Large intestine (tissue), 3 donors: Measurements from ENCODE around the gene NDRG3. TPM values are rescaled to one million over a fixed set of nuclear protein-coding genes. Genes with fewer than 3 reads are reported as not detected.
"Not testable (repeated sequence)": the region's sequence is repeated elsewhere in the genome, so short reads cannot be mapped to it uniquely, and the experiment has no call there.

Experiments
- DNase-seq, 2 donors: peaks; one replicate each; pipeline versions ENCODE4 v3.0.0 to v3.0.0-alpha.2; 2013
- H3K27ac ChIP-seq: one replicate; pipeline ENCODE4 v1.5.1; 2013; ENCODE audit warnings: low read length
- H3K27me3 ChIP-seq: 2 replicates; pipeline ENCODE4 v1.6.1; 2013; ENCODE audit warnings: low read length; ENCODE audit not compliant: control insufficient read depth, insufficient read depth
- H3K36me3 ChIP-seq: 2 replicates; pipeline ENCODE4 v1.6.1; 2013; ENCODE audit warnings: low read length; ENCODE audit not compliant: control insufficient read depth, insufficient read depth
- H3K4me1 ChIP-seq: one replicate; pipeline ENCODE4 v1.6.1; 2013; ENCODE audit warnings: low read length; ENCODE audit not compliant: control insufficient read depth, insufficient read depth
- H3K4me3 ChIP-seq: one replicate; pipeline ENCODE4 v1.5.1; 2013; ENCODE audit warnings: low read length
- H3K9me3 ChIP-seq: one replicate; pipeline ENCODE4 v1.6.1; 2013; ENCODE audit warnings: mild to moderate bottlenecking, low read depth, low read length, moderate library complexity; ENCODE audit not compliant: control insufficient read depth
- WGBS: methylation state at CpG from one replicate; pipeline ENCODE4 v1.1.5; 2013; ENCODE audit warnings: low lambda C conversion rate; ENCODE audit not compliant: insufficient coverage; 5-methylcytosine and 5-hydroxymethylcytosine counted together
- polyA plus RNA-seq: library from polyadenylated mRNA; unstranded; fragments of 120-200 nt; gene quantifications from one replicate; pipeline ENCODE4 v1.2.1, GENCODE V29; 2013

NDRG3 gene
- polyA plus RNA-seq, 1 donor = 18.3 TPM

- WGBS = 100% methylated on average over 4 of the region's 5 CpGs
- no peaks in the 10 kb centered on the region for H3K27me3 ChIP-seq
- no peaks in the 10 kb centered on the region for H3K4me1 ChIP-seq
- H3K9me3 ChIP-seq = no peaks in the 10 kb centered on the region
- no peaks in the 10 kb centered on the region for H3K36me3 ChIP-seq
- no peak overlapping the region for H3K27ac ChIP-seq
- no peak for DNase-seq
- H3K4me3 ChIP-seq = no peak overlapping the region
These were observed 36.8 kb downstream of the NDRG3 start for GRCh38 chr20:36709126-36709525.

- Histone ChIP-seq H3K27me3 (no peaks in the 10 kb centered on the region), H3K27ac (no peak overlapping the region), H3K9me3 (no peaks in the 10 kb centered on the region), H3K36me3 (no peaks in the 10 kb centered on the region), H3K4me3 (no peak overlapping the region), H3K4me1 (no peaks in the 10 kb centered on the region)
- WGBS = 100% methylated on average over 1 of the region's 4 CpGs
- no peak for DNase-seq
These were observed 42.4 kb downstream of the NDRG3 start for GRCh38 chr20:36703530-36703929.

GRCh38 chr20:36700438-36700837 lies 45.5 kb downstream of the NDRG3 start:
- Histone ChIP-seq H3K4me3 (no peak overlapping the region), H3K4me1 (no peaks in the 10 kb centered on the region), H3K27ac (no peak overlapping the region), H3K9me3 (no peaks in the 10 kb centered on the region), H3K36me3 (no peaks in the 10 kb centered on the region), H3K27me3 (no peaks in the 10 kb centered on the region)
- DNase-seq = no peak
- WGBS = 63% methylated on average over 2 of the region's 3 CpGs

- H3K27me3 ChIP-seq, H3K36me3 ChIP-seq, H3K4me3 ChIP-seq, H3K27ac ChIP-seq, H3K4me1 ChIP-seq, H3K9me3 ChIP-seq, DNase-seq: not testable (repeated sequence)
- no CpG with 5 or more reads among the region's 8 CpGs for WGBS
These were observed 50.4 kb downstream of the NDRG3 start for GRCh38 chr20:36695467-36695866.

GRCh38 chr20:36688630-36689029 lies 57.3 kb downstream of the NDRG3 start:
- WGBS = no CpG with 5 or more reads among the region's 7 CpGs
- no peak overlapping the region for H3K4me3 ChIP-seq
- H3K4me1 ChIP-seq = no peaks in the 10 kb centered on the region
- H3K27me3 ChIP-seq = no peaks in the 10 kb centered on the region
- no peak for DNase-seq
- no peaks in the 10 kb centered on the region for H3K9me3 ChIP-seq
- H3K27ac ChIP-seq = no peak overlapping the region
- H3K36me3 ChIP-seq = peaks cover 10% of the 10 kb centered on the region

GRCh38 chr20:36687850-36688249 lies 58.0 kb downstream of the NDRG3 start:
- WGBS = 100% methylated on average over 1 of the region's 3 CpGs
- no peaks in the 10 kb centered on the region for H3K4me1 ChIP-seq
- no peaks in the 10 kb centered on the region for H3K27me3 ChIP-seq
- DNase-seq = no peak
- H3K9me3 ChIP-seq = no peaks in the 10 kb centered on the region
- no peak overlapping the region for H3K27ac ChIP-seq
- H3K4me3 ChIP-seq = no peak overlapping the region
- H3K36me3 ChIP-seq = peaks cover 10% of the 10 kb centered on the region

- Histone ChIP-seq H3K27ac (no peak overlapping the region), H3K4me3 (no peak overlapping the region), H3K4me1 (no peaks in the 10 kb centered on the region), H3K9me3 (no peaks in the 10 kb centered on the region), H3K36me3 (peaks cover 10% of the 10 kb centered on the region), H3K27me3 (no peaks in the 10 kb centered on the region)
- no peak for DNase-seq
- WGBS = no CpG with 5 or more reads among the region's 4 CpGs
These were observed 58.9 kb downstream of the NDRG3 start for GRCh38 chr20:36686944-36687343.

- H3K36me3 ChIP-seq = peaks cover 10% of the 10 kb centered on the region
- WGBS = no CpG with 5 or more reads among the region's 2 CpGs
- H3K27ac ChIP-seq = no peak overlapping the region
These were observed 59.4 kb downstream of the NDRG3 start for GRCh38 chr20:36686504-36686903.

GRCh38 chr20:36684747-36685146 lies 61.1 kb downstream of the NDRG3 start:
- H3K27me3 ChIP-seq = no peaks in the 10 kb centered on the region
- H3K27ac ChIP-seq = no peak overlapping the region
- no peak for DNase-seq
- H3K9me3 ChIP-seq = no peaks in the 10 kb centered on the region
- H3K36me3 ChIP-seq = peaks cover 12% of the 10 kb centered on the region
- 80% methylated on average over 1 of the region's 6 CpGs for WGBS
- no peak overlapping the region for H3K4me3 ChIP-seq
- H3K4me1 ChIP-seq = no peaks in the 10 kb centered on the region

More at GRCh38 chr20:36686504-36686903, 59.4 kb downstream of the NDRG3 start:
- Histone ChIP-seq H3K27me3 (no peaks in the 10 kb centered on the region), H3K4me3 (no peak overlapping the region), H3K4me1 (no peaks in the 10 kb centered on the region), H3K9me3 (no peaks in the 10 kb centered on the region)
- no peak for DNase-seq

GRCh38 chr20:36682311-36682710 lies 63.6 kb downstream of the NDRG3 start:
- no peak overlapping the region for H3K27ac ChIP-seq
- DNase-seq = no peak
- no peaks in the 10 kb centered on the region for H3K27me3 ChIP-seq
- peaks cover 11% of the 10 kb centered on the region for H3K36me3 ChIP-seq
- no peaks in the 10 kb centered on the region for H3K4me1 ChIP-seq
- no peaks in the 10 kb centered on the region for H3K9me3 ChIP-seq
- no peak overlapping the region for H3K4me3 ChIP-seq
- WGBS = no CpG with 5 or more reads among the region's 1 CpG

- Histone ChIP-seq H3K36me3 (peaks cover 4% of the 10 kb centered on the region), H3K27ac (no peak overlapping the region), H3K4me3 (no peak overlapping the region), H3K4me1 (no peaks in the 10 kb centered on the region), H3K27me3 (no peaks in the 10 kb centered on the region), H3K9me3 (peaks cover 6% of the 10 kb centered on the region)
- DNase-seq = no peak
- WGBS = no CpG with 5 or more reads among the region's 8 CpGs
These were observed 68.5 kb downstream of the NDRG3 start for GRCh38 chr20:36677422-36677771.
